Karpas-422 (cell line): ENCODE data around the gene ERGIC1. TPM values are rescaled to one million over a fixed set of nuclear protein-coding genes. Genes with fewer than 3 reads are reported as not detected.

Experiments
- DNase-seq: peaks from one replicate; pipeline ENCODE4 v3.0.0-alpha.2; 2015
- H2AFZ ChIP-seq: fragments of 200-600 bp; sonication (generic); 2 replicates; pipeline ENCODE4 v1.6.1; 2014; ENCODE audit warnings: antibody characterized with exemption, low read length, mixed read lengths
- H3K27ac ChIP-seq: fragments of 200-600 bp; sonication (generic); 2 replicates; pipeline ENCODE4 v1.5.1; 2014; ENCODE audit warnings: mild to moderate bottlenecking, low read length, moderate library complexity
- H3K27me3 ChIP-seq: fragments of 200-600 bp; sonication (generic); 2 replicates; pipeline ENCODE4 v1.6.1; 2014; ENCODE audit warnings: low read length, mixed read lengths
- H3K36me3 ChIP-seq: fragments of 200-600 bp; sonication (generic); 2 replicates; pipeline ENCODE4 v1.6.1; 2014; ENCODE audit warnings: low read length, mixed read lengths; ENCODE audit not compliant: insufficient read depth
- H3K4me1 ChIP-seq: fragments of 200-600 bp; sonication (generic); 2 replicates; pipeline ENCODE4 v1.6.1; 2014; ENCODE audit warnings: mild to moderate bottlenecking, low read length, mixed read lengths
- H3K4me2 ChIP-seq: fragments of 200-600 bp; sonication (generic); 2 replicates; pipeline ENCODE4 v1.6.1; 2014; ENCODE audit warnings: low read length, low read depth, mild to moderate bottlenecking; ENCODE audit not compliant: poor library complexity, severe bottlenecking
- H3K4me3 ChIP-seq: fragments of 200-600 bp; sonication (generic); 2 replicates; pipeline ENCODE4 v1.5.1; 2014; ENCODE audit warnings: mild to moderate bottlenecking, antibody characterized with exemption, low read length, mixed read lengths
- H3K79me2 ChIP-seq: fragments of 200-600 bp; sonication (generic); 2 replicates; pipeline ENCODE4 v1.6.1; 2014; ENCODE audit warnings: mild to moderate bottlenecking, low read length, mixed read lengths
- H3K9ac ChIP-seq: fragments of 200-600 bp; sonication (generic); 2 replicates; pipeline ENCODE4 v1.6.0; 2014; ENCODE audit warnings: low read length
- H3K9me2 ChIP-seq: fragments of 200-600 bp; sonication (generic), shearing (Covaris generic); replicated peaks from 2 replicates; pipeline ENCODE4 v1.6.0; 2014; ENCODE audit warnings: mild to moderate bottlenecking, low read length, moderate library complexity; ENCODE audit not compliant: insufficient read depth
- H3K9me3 ChIP-seq: fragments of 300-700, 200-600 bp; sonication (generic); 2 replicates; pipeline ENCODE4 v1.6.1; 2014; ENCODE audit warnings: low read length, mixed read lengths
- H4K20me1 ChIP-seq: fragments of 200-600 bp; sonication (generic); 2 replicates; pipeline ENCODE4 v1.6.1; 2014; ENCODE audit warnings: mild to moderate bottlenecking, antibody characterized with exemption, low read length, low read depth; ENCODE audit not compliant: insufficient read depth
- total RNA-seq: library from RNA; depleted of rRNA; stranded (reverse); fragments of >200 nt; shearing (Covaris generic); gene quantifications from 2 replicates; pipeline ENCODE4 v1.2.3, GENCODE V29; 2014; ENCODE audit warnings: low replicate concordance

Gene ERGIC1
- total RNA-seq, 1 experiment from 2014 or later, result 67.2 TPM

DNA sequence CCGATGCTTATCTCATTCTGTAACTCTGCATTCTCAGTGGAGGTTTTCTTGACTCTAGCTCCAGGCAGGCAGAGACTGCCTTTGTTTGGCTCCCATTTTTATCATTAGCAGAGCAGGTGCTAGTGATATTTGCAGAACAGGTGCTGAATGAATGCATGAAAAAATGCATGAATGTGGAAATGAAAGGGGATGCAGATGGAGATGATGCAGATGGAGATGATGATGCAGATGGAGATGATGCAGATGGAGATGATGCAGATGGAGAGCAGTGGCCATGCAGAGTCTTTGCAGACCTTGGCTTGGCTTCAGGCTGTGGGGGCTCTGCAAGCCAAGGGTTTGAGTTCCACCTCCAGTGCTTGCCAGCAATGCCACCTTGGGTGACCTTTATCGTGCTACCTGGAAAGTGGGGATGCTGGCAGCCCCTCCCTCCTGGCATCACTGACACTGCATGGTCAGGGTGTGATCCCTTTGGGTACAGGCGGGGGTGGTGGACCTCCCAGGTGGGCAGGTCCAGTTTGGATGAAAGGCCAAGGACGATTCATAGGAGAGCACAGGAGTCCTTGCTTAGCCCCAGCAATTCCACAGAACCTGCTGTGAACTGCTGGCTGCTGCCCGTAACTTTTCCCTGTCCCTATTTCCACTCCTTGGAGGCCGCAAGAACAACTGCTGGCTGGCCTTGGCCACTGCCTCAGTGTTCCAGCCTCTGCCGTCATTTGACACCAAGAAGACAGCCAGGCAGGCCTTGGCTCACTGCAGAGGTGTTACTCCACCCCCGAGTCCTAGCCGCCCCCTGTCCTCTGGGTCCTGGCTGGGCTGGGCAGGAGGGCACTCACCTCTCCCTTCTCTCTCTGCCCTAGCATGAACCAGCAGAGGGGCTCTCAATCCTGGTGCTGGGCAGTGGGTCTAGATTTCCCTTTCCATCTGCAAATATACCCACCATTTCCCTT is 33.0 kb downstream of the ERGIC1 start:
- DNase-seq, result no peak
- Histone ChIP-seq H3K36me3 (no peaks in the 10 kb centered on the region), H3K79me2 (no peaks in the 10 kb centered on the region), H3K27me3 (no peaks in the 10 kb centered on the region), H3K27ac (no peak overlapping the region), H2AFZ (no peak overlapping the region), H3K9me2 (no peaks in the 10 kb centered on the region), H3K9ac (no peak overlapping the region), H3K4me2 (no peak overlapping the region), H4K20me1 (peaks cover 28% of the 10 kb centered on the region), H3K4me3 (no peak overlapping the region), H3K9me3 (no peaks in the 10 kb centered on the region), H3K4me1 (peaks cover 4% of the 10 kb centered on the region; the same call in 1 of the 2 replicates)

GRCh38 chr5:172867761-172868435 is 33.8 kb downstream of the ERGIC1 start:
- Histone ChIP-seq H4K20me1 (peaks cover 24% of the 10 kb centered on the region), H3K79me2 (no peaks in the 10 kb centered on the region), H3K4me3 (no peak overlapping the region), H3K27ac (no peak overlapping the region), H3K9me2 (no peaks in the 10 kb centered on the region), H3K4me2 (no peak overlapping the region), H3K4me1 (peaks cover 4% of the 10 kb centered on the region; the same call in 1 of the 2 replicates), H3K9ac (no peak overlapping the region), H3K9me3 (no peaks in the 10 kb centered on the region), H3K36me3 (no peaks in the 10 kb centered on the region), H2AFZ (no peak overlapping the region), H3K27me3 (no peaks in the 10 kb centered on the region)
- no peak for DNase-seq

DNA sequence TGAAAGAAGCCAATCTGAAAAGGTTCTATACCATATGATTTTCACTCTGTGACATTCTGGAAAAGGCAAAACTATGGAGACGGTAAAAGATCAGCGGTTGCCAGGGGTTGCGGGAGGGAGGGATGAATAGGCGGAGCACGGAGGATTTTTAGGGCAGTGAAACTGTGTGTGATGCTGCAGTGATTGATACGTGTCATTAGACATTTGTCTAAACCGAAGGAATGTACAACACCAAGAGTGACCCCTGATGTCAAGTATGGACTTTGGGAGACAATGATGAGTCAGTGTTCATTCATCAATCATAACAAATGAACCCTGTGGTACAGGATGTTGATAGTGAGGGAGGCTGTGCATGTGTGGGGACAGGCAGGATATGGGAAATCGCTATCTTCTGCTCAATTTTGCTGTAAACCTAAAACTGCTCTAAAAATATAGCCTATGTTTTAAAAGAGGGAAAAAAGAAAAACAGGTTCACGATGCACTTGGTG is 34.4 kb downstream of the ERGIC1 start:
- H3K36me3 ChIP-seq, result no peaks in the 10 kb centered on the region
- no peak overlapping the region for H3K4me2 ChIP-seq
- no peaks in the 10 kb centered on the region for H3K27me3 ChIP-seq
- no peaks in the 10 kb centered on the region for H3K79me2 ChIP-seq
- no peak overlapping the region for H3K4me3 ChIP-seq
- peaks cover 4% of the 10 kb centered on the region; the same call in 1 of the 2 replicates for H3K4me1 ChIP-seq
- DNase-seq, result no peak
- peaks cover 29% of the 10 kb centered on the region for H4K20me1 ChIP-seq
- H2AFZ ChIP-seq, result no peak overlapping the region
- H3K27ac ChIP-seq, result no peak overlapping the region
- H3K9me3 ChIP-seq, result no peaks in the 10 kb centered on the region
- H3K9ac ChIP-seq, result no peak overlapping the region
- no peaks in the 10 kb centered on the region for H3K9me2 ChIP-seq

DNA sequence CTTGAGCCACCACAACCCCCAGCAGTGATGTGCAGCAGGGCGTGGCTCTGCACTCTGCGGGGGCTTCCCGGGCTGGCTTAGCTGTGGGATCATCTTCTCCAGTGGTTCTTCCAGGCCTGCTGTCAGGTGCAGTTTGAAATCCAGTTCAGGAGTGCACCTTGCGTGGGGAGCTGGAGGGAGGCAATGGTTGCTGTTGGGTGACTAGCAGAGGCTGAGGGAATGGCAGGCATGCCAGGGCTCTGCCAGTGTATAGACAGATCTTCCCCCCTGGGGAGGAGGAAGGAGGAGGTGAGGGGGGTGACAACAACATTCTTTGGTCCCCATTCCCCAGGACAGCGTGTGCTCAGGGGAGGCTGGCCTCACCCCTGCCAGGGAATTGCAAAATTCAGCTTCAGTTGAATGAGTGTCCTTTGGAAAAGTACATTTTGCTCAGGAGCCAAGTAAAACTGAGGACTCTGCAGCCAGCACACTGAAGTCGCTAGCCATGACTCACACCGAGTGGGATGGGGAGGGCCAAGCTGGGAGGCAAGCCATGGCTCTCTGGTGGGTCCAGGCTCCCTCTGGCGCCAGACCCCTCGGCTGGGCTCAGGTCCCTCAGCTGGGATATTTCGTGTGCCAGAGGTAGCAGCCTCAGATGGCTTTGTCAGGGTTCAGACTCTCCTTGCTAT is 35.0 kb downstream of the ERGIC1 start:
- DNase-seq, result no peak
- H3K9me3 ChIP-seq, result no peaks in the 10 kb centered on the region
- no peak overlapping the region for H3K9ac ChIP-seq
- H3K9me2 ChIP-seq, result no peaks in the 10 kb centered on the region
- no peaks in the 10 kb centered on the region for H3K27me3 ChIP-seq
- no peaks in the 10 kb centered on the region for H3K79me2 ChIP-seq
- no peaks in the 10 kb centered on the region for H3K36me3 ChIP-seq
- no peak overlapping the region for H3K4me3 ChIP-seq
- no peak overlapping the region for H3K27ac ChIP-seq
- H2AFZ ChIP-seq, result no peak overlapping the region
- H4K20me1 ChIP-seq, result peaks cover 31% of the 10 kb centered on the region
- H3K4me1 ChIP-seq, result peaks cover 4% of the 10 kb centered on the region; the same call in 1 of the 2 replicates
- H3K4me2 ChIP-seq, result no peak overlapping the region

DNA sequence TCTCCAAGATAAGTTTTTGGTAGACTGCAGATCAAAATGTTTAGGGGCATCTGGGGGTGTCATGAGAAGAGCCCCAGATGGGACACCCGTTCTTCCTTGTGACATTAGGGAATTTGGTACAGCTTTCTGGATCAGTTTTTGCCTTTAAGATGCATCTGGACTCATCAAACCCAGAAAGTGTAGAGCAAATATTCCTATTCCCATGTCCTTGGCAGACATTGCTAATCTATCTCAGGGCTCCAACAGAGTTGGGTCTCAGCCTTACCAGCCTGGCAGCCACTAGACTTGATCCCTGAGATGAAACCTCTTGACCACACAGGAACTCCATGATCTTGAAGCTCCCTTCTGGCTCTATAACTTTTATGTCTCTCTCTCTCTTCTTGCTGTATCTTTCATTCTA is 35.6 kb downstream of the ERGIC1 start:
- H3K79me2 ChIP-seq, result no peaks in the 10 kb centered on the region
- H3K9me2 ChIP-seq, result no peaks in the 10 kb centered on the region
- no peak overlapping the region for H3K4me2 ChIP-seq
- no peak overlapping the region for H3K9ac ChIP-seq
- H3K4me1 ChIP-seq, result peaks cover 4% of the 10 kb centered on the region; the same call in 1 of the 2 replicates
- H3K4me3 ChIP-seq, result no peak overlapping the region
- no peak overlapping the region for H3K27ac ChIP-seq
- H4K20me1 ChIP-seq, result peaks cover 31% of the 10 kb centered on the region
- H3K9me3 ChIP-seq, result no peaks in the 10 kb centered on the region
- H2AFZ ChIP-seq, result no peak overlapping the region
- no peaks in the 10 kb centered on the region for H3K36me3 ChIP-seq
- DNase-seq, result no peak
- no peaks in the 10 kb centered on the region for H3K27me3 ChIP-seq

DNA sequence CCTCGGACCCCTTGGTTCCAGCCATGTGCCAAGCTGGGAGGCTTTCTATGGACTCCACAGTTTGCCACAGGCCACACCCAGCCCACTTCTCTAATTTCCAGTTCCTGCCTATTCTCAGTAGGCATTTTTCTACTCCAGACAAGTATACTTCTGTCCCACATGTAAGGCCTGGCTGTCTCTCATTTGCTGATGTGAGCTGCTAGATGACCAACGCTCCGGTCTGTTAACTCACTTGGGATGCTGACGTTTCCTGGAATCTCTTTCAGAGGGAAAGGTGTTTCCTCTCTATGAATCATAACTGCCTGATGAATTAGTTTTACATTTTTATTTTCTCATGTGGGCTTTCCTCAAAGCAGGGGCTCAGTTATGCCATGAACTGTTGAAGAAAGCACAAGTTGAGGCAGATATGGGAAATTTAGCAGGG is 36.3 kb downstream of the ERGIC1 start:
- no peaks in the 10 kb centered on the region for H3K79me2 ChIP-seq

GRCh38 chr5:172870715-172871461 is 36.8 kb downstream of the ERGIC1 start:
- no peak overlapping the region for H3K4me3 ChIP-seq
- no peaks in the 10 kb centered on the region for H3K36me3 ChIP-seq
- H3K9me2 ChIP-seq, result no peaks in the 10 kb centered on the region
- no peak for DNase-seq
- peaks cover 27% of the 10 kb centered on the region for H4K20me1 ChIP-seq
- H3K9ac ChIP-seq, result no peak overlapping the region
- H3K9me3 ChIP-seq, result no peaks in the 10 kb centered on the region
- H3K27me3 ChIP-seq, result no peaks in the 10 kb centered on the region
- peaks cover 4% of the 10 kb centered on the region; the same call in 1 of the 2 replicates for H3K4me1 ChIP-seq
- H3K27ac ChIP-seq, result no peak overlapping the region
- no peaks in the 10 kb centered on the region for H3K79me2 ChIP-seq
- no peak overlapping the region for H3K4me2 ChIP-seq
- no peak overlapping the region for H2AFZ ChIP-seq

More for the DNA sequence above, 36.3 kb downstream of the ERGIC1 start:
- H3K9ac ChIP-seq, result no peak overlapping the region
- no peak for DNase-seq
- H3K27ac ChIP-seq, result no peak overlapping the region
- H4K20me1 ChIP-seq, result peaks cover 31% of the 10 kb centered on the region
- no peaks in the 10 kb centered on the region for H3K9me3 ChIP-seq
- no peak overlapping the region for H2AFZ ChIP-seq
- H3K36me3 ChIP-seq, result no peaks in the 10 kb centered on the region
- H3K9me2 ChIP-seq, result no peaks in the 10 kb centered on the region
- no peak overlapping the region for H3K4me2 ChIP-seq
- peaks cover 4% of the 10 kb centered on the region; the same call in 1 of the 2 replicates for H3K4me1 ChIP-seq
- H3K27me3 ChIP-seq, result no peaks in the 10 kb centered on the region
- H3K4me3 ChIP-seq, result no peak overlapping the region
